CMK (cell line): ENCODE data around the gene SF1.

ENCODE experiments used
- DNase-seq: peaks from one replicate; pipeline ENCODE4 v3.0.0-alpha.2; 2010; ENCODE audit warnings: low read depth

SF1 gene

GRCh38 chr11:64745189-64745520, 33.2 kb downstream of the SF1 start:
- DNase-seq = peak; percentile 82

GRCh38 chr11:64744544-64745188, 33.7 kb downstream of the SF1 start:
- no peak for DNase-seq

- DNase-seq = peak; percentile 75
These were observed 34.5 kb downstream of the SF1 start, which contains the start of gene RASGRP2 for GRCh38 chr11:64743591-64744543. Gene RASGRP2, minus strand, starts transcription at chr11:64744142. Its CDS starts 1,276 bp downstream, at chr11:64742866.

DNA sequence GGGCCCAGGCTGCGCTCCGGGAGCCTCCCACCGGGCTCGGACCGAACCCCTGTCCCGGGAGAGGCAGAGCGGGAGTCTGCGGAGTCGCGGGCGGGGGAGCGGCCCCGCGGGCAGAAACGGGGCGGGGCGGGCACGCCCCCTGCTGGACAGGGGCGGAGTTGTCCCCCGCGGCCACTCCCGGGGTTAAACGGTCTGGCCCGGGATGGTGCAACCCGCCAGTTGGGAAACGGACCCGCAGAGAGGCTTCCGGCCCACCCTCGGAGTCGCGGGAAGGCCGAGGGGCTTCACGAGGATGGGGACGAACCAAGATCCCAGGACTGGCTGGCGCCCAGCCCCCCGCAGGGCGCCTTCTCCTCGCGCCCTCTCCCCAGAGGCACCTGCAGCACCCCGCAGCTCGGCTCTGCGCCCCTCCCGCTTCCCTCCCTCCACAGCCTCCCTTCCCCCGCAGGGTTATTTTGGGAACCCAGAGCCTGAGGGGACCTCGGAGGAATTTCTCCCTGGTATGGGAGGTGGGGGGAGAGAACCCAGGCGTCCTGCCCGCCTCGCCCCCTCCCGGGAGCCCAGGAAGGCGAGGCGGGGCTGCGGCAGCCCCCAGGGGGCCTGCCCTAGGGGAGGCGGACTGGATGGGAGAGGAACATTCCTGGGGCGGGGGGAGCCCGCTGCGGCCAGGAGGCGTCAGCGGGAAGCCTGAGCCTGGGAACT, 35.3 kb downstream of the SF1 start:
- peak; percentile 56 for DNase-seq

- peak; percentile 72 for DNase-seq
These were observed 36.1 kb downstream of the SF1 start for GRCh38 chr11:64742087-64742888.

GRCh38 chr11:64741375-64742086, 36.8 kb downstream of the SF1 start:
- DNase-seq = no peak

DNA sequence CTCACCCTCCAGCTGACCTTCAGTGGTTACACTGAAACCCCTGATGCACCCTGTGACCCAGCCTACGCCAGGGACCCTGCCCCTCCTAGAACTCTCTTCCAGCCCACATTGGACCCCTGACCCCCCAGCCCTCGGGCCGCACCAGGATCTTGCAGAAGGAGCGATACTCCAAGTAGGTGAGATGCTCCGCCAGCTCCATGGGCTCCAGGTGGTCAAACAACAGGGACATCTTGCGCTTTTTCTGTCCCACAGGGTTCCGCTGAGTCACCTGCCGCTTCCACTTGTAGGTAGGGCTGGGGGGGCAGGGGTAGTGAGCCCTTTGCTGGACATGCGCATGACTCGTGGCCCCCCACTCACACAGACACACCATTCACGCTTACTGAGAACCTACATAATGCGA, 38.5 kb downstream of the SF1 start:
- DNase-seq = no peak

DNA sequence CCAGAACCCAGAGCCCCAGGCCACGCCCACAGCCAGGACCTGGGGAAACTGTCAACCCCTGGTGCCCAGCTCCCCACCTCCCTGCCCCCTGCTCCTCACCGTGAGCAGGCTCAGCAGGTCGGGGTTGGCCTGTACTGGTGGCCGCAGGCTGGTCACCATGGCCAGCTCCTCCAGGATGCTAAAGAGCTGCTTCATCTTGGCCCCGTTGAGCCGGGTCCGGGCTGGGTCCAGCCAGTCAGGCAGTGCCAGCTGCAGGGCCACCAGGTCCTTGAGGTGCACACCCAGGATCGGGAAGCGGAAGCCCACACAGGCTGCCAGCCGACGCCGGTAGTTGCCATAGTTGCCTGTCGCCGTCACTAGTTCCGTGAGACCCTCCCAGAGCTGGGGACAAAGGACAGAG, 41.7 kb downstream of the SF1 start:
- no peak for DNase-seq

DNA sequence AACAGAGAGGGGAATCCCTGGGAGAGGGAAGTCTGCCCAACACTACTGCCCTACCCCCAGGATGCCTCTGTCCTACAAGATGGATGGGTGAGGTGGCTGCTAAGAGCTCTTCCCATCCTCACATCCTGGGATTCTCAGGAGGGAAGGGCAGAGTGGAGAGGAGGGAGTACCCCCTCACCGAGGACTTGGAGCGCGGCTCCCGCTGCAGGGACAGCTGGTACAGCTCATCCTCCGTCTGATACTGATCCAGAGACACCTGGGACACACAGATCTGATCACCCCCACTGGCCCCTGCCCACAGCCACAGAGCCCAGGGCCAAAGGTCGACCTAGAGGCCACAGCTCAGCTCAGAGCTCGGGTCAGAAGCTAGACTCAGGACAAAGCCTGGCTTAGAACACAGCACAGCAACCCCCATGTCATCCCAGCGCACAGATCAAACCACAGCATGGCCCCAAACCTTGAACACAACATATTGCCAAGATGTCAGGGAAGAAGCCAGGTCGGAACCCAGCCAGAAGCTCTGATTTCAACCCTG, 42.5 kb downstream of the SF1 start:
- DNase-seq = no peak

- DNase-seq = no peak
These were observed 43.3 kb downstream of the SF1 start for GRCh38 chr11:64734811-64735724.

GRCh38 chr11:64731601-64732000, 46.7 kb downstream of the SF1 start:
- no peak for DNase-seq

GRCh38 chr11:64729851-64730382, 48.4 kb downstream of the SF1 start:
- no peak for DNase-seq

- no peak for DNase-seq
These were observed 49.5 kb downstream of the SF1 start for GRCh38 chr11:64728757-64729365.

GRCh38 chr11:64726867-64727530, 51.3 kb downstream of the SF1 start:
- DNase-seq = no peak

DNA sequence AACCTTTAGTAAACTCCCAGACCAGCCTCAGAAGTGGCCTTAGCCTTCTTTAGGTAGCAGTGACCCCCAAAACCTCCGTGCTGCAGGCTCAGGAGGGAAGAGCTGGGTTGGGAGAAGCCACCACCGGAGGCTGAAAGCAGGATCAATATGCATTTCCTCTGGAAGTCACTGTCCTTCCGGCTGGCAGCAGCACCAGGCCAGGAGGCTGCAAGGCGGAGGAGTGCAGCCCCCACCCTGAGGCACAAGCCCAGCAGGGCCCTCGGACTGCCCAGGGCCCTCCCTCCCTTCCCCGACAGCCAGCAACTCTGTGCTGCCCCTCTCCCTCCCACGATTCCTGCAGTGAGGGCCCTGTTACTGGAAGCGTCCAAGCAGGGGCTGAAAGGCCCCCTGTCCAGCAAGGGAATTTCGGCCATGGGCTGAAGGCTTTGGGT, 52.1 kb downstream of the SF1 start:
- no peak for DNase-seq

DNA sequence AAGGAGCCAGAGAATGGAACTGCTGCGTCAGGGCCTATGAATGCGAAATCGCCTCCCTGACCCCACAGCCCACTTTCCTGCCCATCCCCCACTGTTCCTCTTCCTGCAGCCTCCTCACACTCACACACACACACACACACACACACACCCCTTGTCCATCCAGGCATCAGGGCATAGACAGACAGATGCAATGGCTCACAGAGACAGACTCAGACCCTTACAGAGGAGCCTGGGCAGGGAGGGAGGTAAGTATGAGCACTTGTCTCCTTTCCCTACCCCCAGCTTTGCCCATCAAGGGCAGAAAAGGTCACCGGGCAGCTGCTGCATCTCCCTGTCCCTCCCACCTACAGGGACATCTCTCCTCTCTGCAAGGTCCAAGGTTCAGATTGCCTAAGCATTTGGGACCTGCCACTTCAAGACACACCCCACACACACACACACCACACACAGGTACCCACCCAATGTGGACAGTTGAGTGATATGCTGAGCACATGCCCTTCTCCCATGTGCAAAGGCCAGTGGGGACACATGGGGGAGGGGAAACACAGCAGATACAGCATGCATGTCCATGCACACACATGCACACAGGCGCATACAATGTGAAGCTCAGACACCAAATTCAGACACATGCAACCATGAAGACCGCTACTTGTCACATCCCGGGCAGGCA, 53.3 kb downstream of the SF1 start:
- DNase-seq = no peak

DNA sequence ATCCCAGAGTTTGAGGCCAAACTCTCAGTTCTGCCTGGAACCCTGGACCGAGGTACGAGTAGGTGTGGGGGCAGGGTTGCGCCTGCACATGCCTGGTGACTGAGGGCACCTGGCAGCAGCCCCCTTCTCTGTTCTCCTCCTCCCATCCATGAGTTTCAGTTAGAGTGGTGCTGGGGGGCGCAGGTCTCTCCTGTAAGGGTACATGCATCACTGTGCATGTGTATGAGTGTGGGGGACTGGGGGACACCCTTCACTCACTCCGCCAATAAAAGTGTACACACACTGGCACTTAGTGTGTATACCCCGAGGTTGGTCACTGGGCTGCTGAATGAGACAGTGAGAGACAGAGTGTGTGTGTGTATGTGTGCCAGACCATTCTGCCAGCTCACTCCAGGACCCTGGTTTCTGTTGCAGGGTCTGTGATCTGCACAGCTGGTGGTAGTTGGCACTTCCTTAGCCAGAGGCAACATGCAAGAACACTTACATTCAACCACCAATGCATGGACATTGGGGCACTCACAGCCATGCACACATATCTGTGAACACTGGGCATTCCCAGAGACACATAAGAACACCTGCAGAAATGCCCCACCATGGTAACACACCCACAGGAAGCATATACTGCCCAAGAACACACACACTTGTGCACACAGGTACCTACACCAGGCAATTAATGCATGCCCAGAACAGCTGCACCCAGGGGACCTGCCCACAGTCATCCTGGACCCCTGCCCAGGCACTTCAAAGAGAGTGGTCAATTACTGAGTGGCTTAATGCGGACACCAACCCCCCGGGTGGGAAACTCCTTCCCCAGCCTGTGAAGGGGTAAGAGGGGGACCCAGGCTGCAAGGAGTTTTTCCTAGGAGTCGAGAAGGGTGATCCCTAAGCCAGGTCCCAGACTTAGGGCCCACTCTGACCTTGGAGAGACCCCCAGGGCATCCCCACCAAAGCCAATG, 54.2 kb downstream of the SF1 start:
- no peak for DNase-seq
